ENCODE measurements around the gene MYO18B. TPM values are rescaled to one million over a fixed set of nuclear protein-coding genes. Genes with fewer than 3 reads are reported as not detected.

Gene MYO18B
- total RNA-seq, 1 donor from 2014 or later, result not detected

DNA sequence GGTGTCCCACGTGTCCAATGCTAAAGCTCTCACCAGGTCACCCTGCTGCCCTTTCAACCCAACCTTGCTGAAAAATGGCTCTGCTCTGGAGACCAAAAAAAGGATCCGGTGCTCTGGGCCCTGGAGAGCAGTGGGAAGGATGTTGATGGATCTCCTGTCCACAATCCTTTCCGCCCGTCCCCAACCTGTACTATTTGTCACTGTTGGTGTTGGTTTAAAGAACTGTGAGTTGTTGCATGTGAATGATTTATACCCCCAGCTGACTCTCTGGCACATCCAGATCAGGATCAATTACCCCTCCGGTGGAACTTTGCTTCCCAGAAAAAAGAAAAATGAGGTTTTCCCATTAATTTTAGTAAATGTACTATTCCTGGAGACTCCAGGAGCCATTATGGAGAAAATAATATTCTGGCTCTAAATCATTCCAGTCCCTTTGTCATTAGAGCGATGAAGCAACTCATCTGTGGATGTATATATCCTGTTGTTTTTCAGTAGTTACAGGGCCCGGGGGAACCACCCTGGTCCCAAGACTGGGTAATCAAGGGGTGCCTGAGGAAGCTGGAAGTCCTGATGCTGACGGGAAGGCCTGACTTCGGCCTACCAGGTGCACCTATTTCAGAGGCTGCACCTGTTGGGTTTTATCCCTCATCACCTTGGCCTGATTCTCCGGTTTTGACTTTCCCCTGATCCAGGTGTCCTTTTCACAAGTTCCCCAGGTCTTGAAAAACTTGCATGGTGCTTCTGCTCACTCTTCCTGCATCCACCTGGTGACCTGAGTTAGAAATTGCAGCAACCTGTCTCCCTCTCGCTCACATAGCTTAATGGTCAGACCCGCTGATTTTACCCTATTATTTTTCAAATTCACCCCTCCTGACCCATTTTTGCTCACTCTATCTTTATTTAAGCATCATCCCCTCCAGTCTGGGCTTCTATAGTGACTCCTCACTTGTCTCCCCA, 218.1 kb downstream of the MYO18B start:
- no peaks in the 10 kb centered on the region for H3K27me3 ChIP-seq (ENCODE audit: control insufficient read depth, insufficient read depth, low read length)
- FAIRE-seq (peak; percentile 23), DNase-seq (ENCODE audit: low read depth) (no peak)
- H3K36me3 ChIP-seq (ENCODE audit: control insufficient read depth, insufficient read depth, low read length), result no peaks in the 10 kb centered on the region
- no peak overlapping the region for H3K4me3 ChIP-seq (ENCODE audit: low read depth, low read length)
- TF ChIP-seq CTCF (IDR thresholded peaks at IDR 0.05; ENCODE audit: insufficient read depth, low read length, severe bottlenecking), result no peak

DNA sequence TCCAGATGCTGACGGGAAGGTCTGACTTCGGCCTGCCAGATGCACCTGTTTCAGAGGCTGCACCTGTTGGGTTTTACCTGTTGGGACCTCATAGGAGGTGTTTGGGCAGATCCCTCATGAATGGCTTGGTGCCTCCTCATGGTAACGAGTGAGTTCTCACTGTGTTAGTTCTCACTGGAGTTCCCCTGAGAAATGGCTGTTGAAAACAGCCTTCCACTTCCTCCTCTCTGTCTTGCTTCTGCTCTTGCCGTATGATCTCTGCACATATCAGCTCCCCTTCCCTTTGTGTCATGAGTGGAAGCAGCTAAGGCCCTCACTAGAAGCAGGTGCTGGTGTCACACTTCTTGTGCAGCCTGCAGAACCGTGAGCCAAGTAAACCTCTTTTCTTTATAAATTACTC, 219.7 kb downstream of the MYO18B start:
- no peak for TF ChIP-seq CTCF (IDR thresholded peaks at IDR 0.05; ENCODE audit: insufficient read depth, low read length, severe bottlenecking)
- DNase-seq (ENCODE audit: low read depth) (no peak), FAIRE-seq (no peak)
- Histone ChIP-seq H3K4me3 (ENCODE audit: low read depth, low read length) (no peak overlapping the region), H3K36me3 (ENCODE audit: control insufficient read depth, insufficient read depth, low read length) (no peaks in the 10 kb centered on the region), H3K27me3 (ENCODE audit: control insufficient read depth, insufficient read depth, low read length) (no peaks in the 10 kb centered on the region)

DNA sequence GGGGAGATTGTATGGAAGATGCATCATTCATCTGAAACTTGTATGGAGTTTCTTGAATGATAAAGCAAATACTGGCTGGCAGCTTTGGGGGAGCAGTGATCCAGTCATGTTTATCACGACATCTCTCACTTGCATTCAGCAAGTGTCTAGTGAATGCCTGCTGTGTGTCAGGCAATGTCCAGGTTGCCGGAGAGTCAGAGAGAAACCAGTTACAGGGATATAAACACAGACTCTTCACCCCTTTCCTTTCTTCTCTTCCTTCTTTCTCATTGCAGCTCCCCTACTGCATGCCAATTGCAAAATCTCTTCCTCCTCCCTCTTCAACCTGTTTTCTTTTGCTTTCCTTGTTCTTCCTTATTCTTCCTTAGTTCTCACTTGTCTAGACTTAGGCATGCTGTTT, 220.7 kb downstream of the MYO18B start:
- TF ChIP-seq CTCF (IDR thresholded peaks at IDR 0.05; ENCODE audit: insufficient read depth, low read length, severe bottlenecking), result no peak
- DNase-seq (ENCODE audit: low read depth) (no peak), FAIRE-seq (peak; percentile 47)
- no peaks in the 10 kb centered on the region for H3K36me3 ChIP-seq (ENCODE audit: control insufficient read depth, insufficient read depth, low read length)
- no peaks in the 10 kb centered on the region for H3K27me3 ChIP-seq (ENCODE audit: control insufficient read depth, insufficient read depth, low read length)
- H3K4me3 ChIP-seq (ENCODE audit: low read depth, low read length), result no peak overlapping the region

DNA sequence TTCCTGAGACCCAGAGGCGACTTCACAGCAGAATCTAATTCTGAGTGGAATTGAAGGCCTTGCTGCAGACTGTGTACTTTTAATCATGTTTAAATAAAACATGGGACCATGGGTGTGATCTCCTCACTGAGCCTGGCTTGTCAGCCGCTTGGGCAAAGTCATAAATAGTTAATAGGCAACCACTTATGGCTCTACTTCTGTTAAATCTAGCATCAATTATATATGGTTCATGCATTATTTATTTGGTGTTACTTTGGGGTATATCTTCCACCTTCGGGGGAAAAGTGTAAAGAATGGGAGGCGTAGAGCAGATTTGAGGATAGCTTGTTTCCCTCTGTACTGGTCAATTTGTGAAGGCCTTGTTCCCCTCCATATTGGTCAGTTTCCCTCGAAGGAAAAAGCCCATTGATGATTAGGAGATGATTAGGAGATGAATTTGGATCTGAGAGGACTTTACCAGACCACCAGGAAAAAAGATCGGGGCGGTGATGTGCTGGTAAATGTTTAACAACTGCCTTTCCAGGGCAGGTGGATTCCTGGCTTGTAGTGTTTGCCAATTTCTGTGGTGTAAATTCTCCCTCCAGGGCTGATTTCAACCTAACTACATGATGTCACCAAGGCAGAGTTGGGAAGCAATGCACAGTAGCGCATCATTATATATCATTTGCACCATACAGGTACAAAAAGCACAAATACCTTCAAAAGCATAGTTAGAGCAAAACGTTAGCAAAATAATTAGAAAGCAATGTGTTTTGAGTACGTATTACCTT, 223.2 kb downstream of the MYO18B start:
- Histone ChIP-seq H3K27me3 (ENCODE audit: control insufficient read depth, insufficient read depth, low read length) (no peaks in the 10 kb centered on the region), H3K36me3 (ENCODE audit: control insufficient read depth, insufficient read depth, low read length) (no peaks in the 10 kb centered on the region), H3K4me3 (ENCODE audit: low read depth, low read length) (no peak overlapping the region)
- FAIRE-seq (no peak), DNase-seq (ENCODE audit: low read depth) (no peak)
- no peak for TF ChIP-seq CTCF (IDR thresholded peaks at IDR 0.05; ENCODE audit: insufficient read depth, low read length, severe bottlenecking)

DNA sequence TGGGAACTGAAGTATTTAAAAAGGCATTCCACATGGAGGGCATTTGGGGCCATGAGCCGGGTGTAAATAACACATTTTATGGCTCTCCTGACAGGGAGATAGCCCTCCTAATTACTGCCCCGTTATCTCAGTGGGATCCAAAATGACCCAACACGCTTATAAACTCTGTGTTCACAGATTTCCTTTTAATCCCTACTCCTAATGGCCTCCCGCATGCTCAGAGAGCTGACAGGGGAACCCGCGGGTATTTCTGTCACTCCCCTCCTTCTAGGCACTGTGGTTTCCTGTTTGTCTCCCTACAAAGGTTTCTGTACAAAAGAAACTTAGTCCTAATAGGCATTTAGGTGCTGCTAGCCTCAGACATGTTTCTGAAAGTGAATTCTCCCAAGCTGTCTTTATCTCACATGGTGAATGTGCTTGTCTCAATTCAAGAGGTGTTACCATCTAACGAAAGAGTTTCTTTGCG, 224.5 kb downstream of the MYO18B start:
- DNase-seq (ENCODE audit: low read depth), result no peak
- H3K27me3 ChIP-seq (ENCODE audit: control insufficient read depth, insufficient read depth, low read length), result no peaks in the 10 kb centered on the region
- no peaks in the 10 kb centered on the region for H3K36me3 ChIP-seq (ENCODE audit: control insufficient read depth, insufficient read depth, low read length)
- no peak for FAIRE-seq
- TF ChIP-seq CTCF (IDR thresholded peaks at IDR 0.05; ENCODE audit: insufficient read depth, low read length, severe bottlenecking), result no peak
- no peak overlapping the region for H3K4me3 ChIP-seq (ENCODE audit: low read depth, low read length)

Data from bronchial epithelial cell (primary cell).